DOHH2 (cell line): ENCODE results near the gene ARHGAP11A.

Experiments
- H3F3A ChIP-seq: fragments of 200-600 bp; sonication (generic), shearing (Covaris generic); 2 replicates; pipeline ENCODE4 v1.6.0; 2016; ENCODE audit warnings: antibody characterized with exemption, mild to moderate bottlenecking; ENCODE audit not compliant: control insufficient read depth, insufficient read depth
- H3K27ac ChIP-seq: fragments of 200-600 bp; sonication (generic); 2 replicates; pipeline ENCODE4 v1.5.1; 2014; ENCODE audit warnings: low read depth, mild to moderate bottlenecking, low read length, moderate library complexity
- H3K27me3 ChIP-seq: fragments of 200-600 bp; sonication (generic); 2 replicates; pipeline ENCODE4 v1.6.1; 2014; ENCODE audit warnings: mild to moderate bottlenecking, low read length, mixed read lengths; ENCODE audit not compliant: control insufficient read depth
- H3K36me3 ChIP-seq: fragments of 200-600 bp; sonication (generic); 2 replicates; pipeline ENCODE4 v1.6.1; 2014; ENCODE audit warnings: mild to moderate bottlenecking, low read length, moderate library complexity, mixed read lengths; ENCODE audit not compliant: control insufficient read depth
- H3K4me1 ChIP-seq: fragments of 200-600 bp; sonication (generic); 2 replicates; pipeline ENCODE4 v1.6.1; 2014; ENCODE audit warnings: mild to moderate bottlenecking, low read length, mixed read lengths; ENCODE audit not compliant: control insufficient read depth
- H3K4me2 ChIP-seq: fragments of 200-600 bp; sonication (generic); 2 replicates; pipeline ENCODE4 v1.6.0; 2014; ENCODE audit warnings: mild to moderate bottlenecking, low read length, moderate library complexity
- H3K4me3 ChIP-seq: fragments of 200-600 bp; sonication (generic); 2 replicates; pipeline ENCODE4 v1.5.1; 2014; ENCODE audit warnings: mild to moderate bottlenecking, low read length, mixed read lengths
- H3K79me2 ChIP-seq: fragments of 200-600 bp; sonication (generic); 2 replicates; pipeline ENCODE4 v1.6.1; 2014; ENCODE audit warnings: mild to moderate bottlenecking, low read length, mixed read lengths; ENCODE audit not compliant: control insufficient read depth
- H3K9me2 ChIP-seq: fragments of 200-600 bp; sonication (generic); replicated peaks from 2 replicates; pipeline ENCODE4 v1.6.1; 2014; ENCODE audit warnings: mild to moderate bottlenecking, low read length, mixed read lengths; ENCODE audit not compliant: control insufficient read depth
- H3K9me3 ChIP-seq: fragments of 200-600 bp; sonication (generic); 2 replicates; pipeline ENCODE4 v1.6.1; 2014; ENCODE audit warnings: antibody characterized with exemption, low read length, mixed read lengths; ENCODE audit not compliant: control insufficient read depth, insufficient read depth
- H4K20me1 ChIP-seq: fragments of 200-600 bp; sonication (generic); 2 replicates; pipeline ENCODE4 v1.6.0; 2014; ENCODE audit warnings: low read depth, mild to moderate bottlenecking, antibody characterized with exemption, low read length, moderate library complexity; ENCODE audit not compliant: control insufficient read depth, insufficient read depth
- CTCF ChIP-seq: fragments of 200-600 bp; sonication (generic); IDR thresholded peaks from one replicate; pipeline ENCODE4 v1.5.1; 2014; ENCODE audit warnings: antibody characterized with exemption, mild to moderate bottlenecking, low read depth, low read length; ENCODE audit not compliant: poor library complexity, severe bottlenecking
- EZH2phosphoT487 ChIP-seq: fragments of 200-600 bp; sonication (generic); IDR thresholded peaks from 2 replicates; pipeline ENCODE4 v1.6.1; 2017; ENCODE audit warnings: borderline replicate concordance, mild to moderate bottlenecking, antibody characterized with exemption, low read length, moderate library complexity, mixed read lengths

The ARHGAP11A gene

GRCh38 chr15:32683906-32684584 lies 68.7 kb downstream of the ARHGAP11A start:
- H3K36me3 ChIP-seq, result no peaks in the 10 kb centered on the region
- no peaks in the 10 kb centered on the region for H4K20me1 ChIP-seq
- no peaks in the 10 kb centered on the region for H3F3A ChIP-seq
- no peaks in the 10 kb centered on the region for H3K4me1 ChIP-seq
- H3K4me2 ChIP-seq, result no peak overlapping the region
- no peak overlapping the region for H3K27ac ChIP-seq
- H3K4me3 ChIP-seq, result no peak overlapping the region
- no peaks in the 10 kb centered on the region for H3K79me2 ChIP-seq
- H3K27me3 ChIP-seq, result no peaks in the 10 kb centered on the region
- TF ChIP-seq CTCF (no peak), EZH2phosphoT487 (no peak)
- H3K9me3 ChIP-seq, result no peaks in the 10 kb centered on the region
- no peaks in the 10 kb centered on the region for H3K9me2 ChIP-seq

DNA sequence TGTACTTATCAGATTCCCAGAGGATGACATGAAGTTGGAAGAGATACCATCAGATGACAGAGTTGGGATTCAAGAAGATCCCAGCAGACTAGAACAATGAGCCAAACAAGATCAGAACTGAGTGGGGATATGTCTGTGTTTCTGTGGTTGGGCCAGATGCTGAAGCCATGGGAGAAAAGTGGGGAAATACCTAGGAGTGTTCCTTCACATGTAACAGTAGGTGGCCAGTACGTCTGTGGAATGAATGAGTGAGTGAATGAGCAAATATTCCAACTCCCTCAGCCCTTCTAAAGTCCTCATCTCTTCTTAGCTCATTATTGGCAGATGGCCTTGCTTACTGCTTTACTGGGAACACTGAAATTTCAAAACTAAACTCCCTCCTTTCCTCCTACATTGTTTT lies 70.3 kb downstream of the ARHGAP11A start:
- Histone ChIP-seq H3K27me3 (no peaks in the 10 kb centered on the region), H3K9me2 (no peaks in the 10 kb centered on the region), H4K20me1 (no peaks in the 10 kb centered on the region), H3K36me3 (no peaks in the 10 kb centered on the region), H3F3A (no peaks in the 10 kb centered on the region), H3K4me2 (no peak overlapping the region), H3K27ac (no peak overlapping the region), H3K4me3 (no peak overlapping the region), H3K9me3 (no peaks in the 10 kb centered on the region), H3K79me2 (no peaks in the 10 kb centered on the region), H3K4me1 (no peaks in the 10 kb centered on the region)
- TF ChIP-seq EZH2phosphoT487 (no peak), CTCF (no peak)

GRCh38 chr15:32687556-32687955 lies 72.3 kb downstream of the ARHGAP11A start:
- Histone ChIP-seq H3K27me3 (no peaks in the 10 kb centered on the region), H3K27ac (no peak overlapping the region), H3K4me1 (no peaks in the 10 kb centered on the region), H3K36me3 (no peaks in the 10 kb centered on the region), H3K79me2 (no peaks in the 10 kb centered on the region), H4K20me1 (no peaks in the 10 kb centered on the region), H3K4me3 (no peak overlapping the region), H3F3A (no peaks in the 10 kb centered on the region), H3K9me2 (no peaks in the 10 kb centered on the region), H3K4me2 (no peak overlapping the region), H3K9me3 (no peaks in the 10 kb centered on the region)
- TF ChIP-seq CTCF, result no peak
- no peak for TF ChIP-seq EZH2phosphoT487
